Large intestine (tissue), 3 donors: ENCODE data around the gene SERPINI1. TPM values are rescaled to one million over a fixed set of nuclear protein-coding genes. Genes with fewer than 3 reads are reported as not detected.

Experiments used
- DNase-seq, 2 donors: peaks; one replicate each; pipeline versions ENCODE4 v3.0.0 to v3.0.0-alpha.2; 2013
- H3K27ac ChIP-seq: one replicate; pipeline ENCODE4 v1.5.1; 2013; ENCODE audit warnings: low read length
- H3K27me3 ChIP-seq: 2 replicates; pipeline ENCODE4 v1.6.1; 2013; ENCODE audit warnings: low read length; ENCODE audit not compliant: control insufficient read depth, insufficient read depth
- H3K36me3 ChIP-seq: 2 replicates; pipeline ENCODE4 v1.6.1; 2013; ENCODE audit warnings: low read length; ENCODE audit not compliant: control insufficient read depth, insufficient read depth
- H3K4me1 ChIP-seq: one replicate; pipeline ENCODE4 v1.6.1; 2013; ENCODE audit warnings: low read length; ENCODE audit not compliant: control insufficient read depth, insufficient read depth
- H3K4me3 ChIP-seq: one replicate; pipeline ENCODE4 v1.5.1; 2013; ENCODE audit warnings: low read length
- H3K9me3 ChIP-seq: one replicate; pipeline ENCODE4 v1.6.1; 2013; ENCODE audit warnings: mild to moderate bottlenecking, low read depth, low read length, moderate library complexity; ENCODE audit not compliant: control insufficient read depth
- WGBS: methylation state at CpG from one replicate; pipeline ENCODE4 v1.1.5; 2013; ENCODE audit warnings: low lambda C conversion rate; ENCODE audit not compliant: insufficient coverage; 5-methylcytosine and 5-hydroxymethylcytosine counted together
- polyA plus RNA-seq: library from polyadenylated mRNA; unstranded; fragments of 120-200 nt; gene quantifications from one replicate; pipeline ENCODE4 v1.2.1, GENCODE V29; 2013

The SERPINI1 gene
- polyA plus RNA-seq, 1 donor: 4.7 TPM

- no CpG with 5 or more reads among the region's 3 CpGs for WGBS
- Histone ChIP-seq H3K9me3 (no peaks in the 10 kb centered on the region), H3K36me3 (no peaks in the 10 kb centered on the region), H3K4me3 (no peak overlapping the region), H3K27me3 (no peaks in the 10 kb centered on the region), H3K27ac (no peak overlapping the region), H3K4me1 (no peaks in the 10 kb centered on the region)
- no peak for DNase-seq
Measured at GRCh38 chr3:167840247-167840646, 104.7 kb downstream of the SERPINI1 start.

DNA sequence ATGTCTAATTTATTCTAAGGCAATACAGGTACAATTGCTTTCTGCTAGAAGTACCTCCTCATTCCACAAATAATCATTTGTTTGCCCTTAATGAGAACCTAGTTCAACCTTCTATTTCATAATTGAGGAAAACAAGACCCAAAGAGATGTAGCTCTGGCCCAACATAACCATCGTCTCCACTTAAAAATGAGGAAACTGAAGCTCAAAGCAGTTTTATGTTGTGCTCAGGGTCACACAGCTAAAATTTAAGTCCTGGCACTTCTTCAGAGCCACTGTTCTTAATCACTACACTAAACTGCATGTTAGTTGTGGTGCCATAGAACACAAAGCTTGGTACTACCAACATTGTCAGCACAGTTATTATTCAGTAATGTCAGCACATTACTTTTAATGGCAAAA, 108.0 kb downstream of the SERPINI1 start:
- Histone ChIP-seq H3K4me3 (no peak overlapping the region), H3K27me3 (no peaks in the 10 kb centered on the region), H3K27ac (no peak overlapping the region), H3K36me3 (no peaks in the 10 kb centered on the region), H3K9me3 (no peaks in the 10 kb centered on the region), H3K4me1 (no peaks in the 10 kb centered on the region)
- no peak for DNase-seq
- WGBS: no CpG with 5 or more reads among the region's 1 CpG

- Histone ChIP-seq H3K4me3 (no peak overlapping the region), H3K36me3 (no peaks in the 10 kb centered on the region), H3K9me3 (no peaks in the 10 kb centered on the region), H3K27ac (no peak overlapping the region), H3K4me1 (no peaks in the 10 kb centered on the region), H3K27me3 (no peaks in the 10 kb centered on the region)
- DNase-seq: no peak
- WGBS: 80% methylated on average over 1 of the region's 2 CpGs
Measured at GRCh38 chr3:167843886-167844285, 108.4 kb downstream of the SERPINI1 start.

DNA sequence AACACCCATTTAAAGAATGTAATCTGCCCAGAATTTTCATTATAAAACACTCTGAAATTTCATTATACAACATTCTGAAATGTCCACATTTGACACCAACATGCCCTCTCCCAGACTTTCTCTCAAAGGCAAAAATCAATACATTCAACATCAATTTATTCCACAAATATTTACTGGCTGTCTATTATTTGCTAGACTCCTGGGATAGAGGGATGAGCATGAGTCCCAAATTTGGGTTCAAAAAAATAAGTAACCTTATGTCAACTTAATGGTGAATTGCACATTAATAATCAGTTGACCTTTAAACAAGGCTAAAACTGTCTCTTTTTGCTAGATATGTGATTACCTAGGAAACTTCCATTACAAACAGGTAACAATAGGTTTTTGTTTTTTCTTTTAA, 109.0 kb downstream of the SERPINI1 start:
- Histone ChIP-seq H3K4me3 (no peak overlapping the region), H3K36me3 (no peaks in the 10 kb centered on the region), H3K27me3 (no peaks in the 10 kb centered on the region), H3K9me3 (no peaks in the 10 kb centered on the region), H3K4me1 (no peaks in the 10 kb centered on the region), H3K27ac (no peak overlapping the region)
- DNase-seq: no peak

- no peaks in the 10 kb centered on the region for H3K27me3 ChIP-seq
- no peak overlapping the region for H3K27ac ChIP-seq
- no peaks in the 10 kb centered on the region for H3K36me3 ChIP-seq
- no peaks in the 10 kb centered on the region for H3K9me3 ChIP-seq
- WGBS: no CpG with 5 or more reads among the region's 1 CpG
- no peaks in the 10 kb centered on the region for H3K4me1 ChIP-seq
- no peak for DNase-seq
- no peak overlapping the region for H3K4me3 ChIP-seq
Measured at GRCh38 chr3:167851171-167851570, 115.7 kb downstream of the SERPINI1 start.

- Histone ChIP-seq H3K36me3 (no peaks in the 10 kb centered on the region), H3K4me3 (no peak overlapping the region), H3K4me1 (no peaks in the 10 kb centered on the region), H3K9me3 (no peaks in the 10 kb centered on the region), H3K27ac (no peak overlapping the region), H3K27me3 (no peaks in the 10 kb centered on the region)
- 100% methylated on average over 1 of the region's 3 CpGs for WGBS
- no peak for DNase-seq
Measured at GRCh38 chr3:167851749-167852148, 116.2 kb downstream of the SERPINI1 start.

- H3K27ac ChIP-seq: no peak overlapping the region
- no peaks in the 10 kb centered on the region for H3K27me3 ChIP-seq
- DNase-seq: no peak
- no peak overlapping the region for H3K4me3 ChIP-seq
- no peaks in the 10 kb centered on the region for H3K36me3 ChIP-seq
- no CpG with 5 or more reads among the region's 2 CpGs for WGBS
- H3K9me3 ChIP-seq: no peaks in the 10 kb centered on the region
- H3K4me1 ChIP-seq: no peaks in the 10 kb centered on the region
Measured at GRCh38 chr3:167852216-167852615, 116.7 kb downstream of the SERPINI1 start.

DNA sequence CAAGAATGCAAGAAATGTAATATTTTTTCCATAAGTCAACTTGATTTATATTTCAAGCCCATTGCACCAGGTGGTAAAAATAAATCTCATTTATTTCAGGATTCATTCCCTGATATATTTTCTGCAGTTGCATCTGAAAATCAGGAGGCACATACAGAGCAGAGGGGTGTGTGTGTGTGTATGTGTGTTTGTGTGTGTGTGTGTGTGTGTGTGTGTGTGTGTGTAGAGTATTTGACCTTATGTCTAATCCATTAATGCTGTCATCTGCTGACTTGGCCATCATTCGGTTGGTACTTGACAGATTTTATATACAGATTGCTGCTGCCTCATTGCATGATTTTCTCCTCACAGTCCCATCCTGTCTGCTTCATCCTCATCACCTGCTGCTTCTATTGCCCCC, 118.5 kb downstream of the SERPINI1 start:
- no peaks in the 10 kb centered on the region for H3K36me3 ChIP-seq
- H3K4me3 ChIP-seq: no peak overlapping the region
- no peak for DNase-seq
- H3K27ac ChIP-seq: no peak overlapping the region
- WGBS: no CpG with 5 or more reads among the region's 1 CpG
- H3K9me3 ChIP-seq: no peaks in the 10 kb centered on the region
- no peaks in the 10 kb centered on the region for H3K4me1 ChIP-seq
- H3K27me3 ChIP-seq: no peaks in the 10 kb centered on the region

GRCh38 chr3:167854846-167855245, 119.3 kb downstream of the SERPINI1 start:
- no peaks in the 10 kb centered on the region for H3K4me1 ChIP-seq
- no peaks in the 10 kb centered on the region for H3K36me3 ChIP-seq
- H3K4me3 ChIP-seq: no peak overlapping the region
- no peak overlapping the region for H3K27ac ChIP-seq
- DNase-seq: no peak
- H3K27me3 ChIP-seq: no peaks in the 10 kb centered on the region
- H3K9me3 ChIP-seq: no peaks in the 10 kb centered on the region

DNA sequence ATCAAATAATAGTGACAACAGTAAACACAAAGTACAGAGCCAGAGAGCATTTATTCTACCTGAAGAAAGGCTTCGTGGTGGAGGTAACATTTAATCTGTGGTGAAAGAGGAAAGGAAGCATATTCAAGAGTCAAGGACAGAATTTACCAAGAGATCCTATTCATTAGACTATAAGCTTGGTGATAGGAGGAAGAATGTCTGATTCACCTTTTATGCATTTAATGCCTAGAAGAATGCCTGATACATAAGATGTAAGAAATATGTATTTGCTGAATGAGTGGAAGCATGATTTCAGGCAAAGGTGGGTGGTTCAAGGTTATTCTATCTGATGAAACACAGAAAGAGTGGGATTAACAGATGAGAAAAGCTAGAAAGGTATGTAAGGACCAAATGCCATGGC, 119.8 kb downstream of the SERPINI1 start:
- no peak overlapping the region for H3K4me3 ChIP-seq
- H3K27me3 ChIP-seq: no peaks in the 10 kb centered on the region
- no peaks in the 10 kb centered on the region for H3K9me3 ChIP-seq
- no peak overlapping the region for H3K27ac ChIP-seq
- no peaks in the 10 kb centered on the region for H3K36me3 ChIP-seq
- no peaks in the 10 kb centered on the region for H3K4me1 ChIP-seq
- no peak for DNase-seq
- 50% methylated on average over 1 of the region's 1 CpG for WGBS

- no peak for DNase-seq
- peaks cover 3% of the 10 kb centered on the region for H3K9me3 ChIP-seq
- H3K27ac ChIP-seq: no peak overlapping the region
- no peaks in the 10 kb centered on the region for H3K27me3 ChIP-seq
- H3K36me3 ChIP-seq: no peaks in the 10 kb centered on the region
- no peaks in the 10 kb centered on the region for H3K4me1 ChIP-seq
- no peak overlapping the region for H3K4me3 ChIP-seq
- 100% methylated on average over 1 of the region's 2 CpGs for WGBS
Measured at GRCh38 chr3:167858865-167859264, 123.3 kb downstream of the SERPINI1 start.
